ENCODE results near the gene DRG2.

- no peak for TF ChIP-seq EZH2 (IDR thresholded peaks at IDR 0.05; ENCODE audit: borderline replicate concordance, low read depth, low read length)
- no peak for TF ChIP-seq SIX5 (IDR thresholded peaks at IDR 0.05; ENCODE audit: borderline replicate concordance in 1 of 2, insufficient read depth in 1 of 2, low read depth in 1 of 2, low read length in 2 of 2)
- TF ChIP-seq ZBTB8A (IDR thresholded peaks at IDR 0.05; ENCODE audit: partially characterized antibody), result no peak
- TF ChIP-seq NCOA2 (IDR thresholded peaks at IDR 0.05; ENCODE audit: partially characterized antibody in 2 of 2), result no peak
- no peak for TF ChIP-seq CEBPB (tag; IDR thresholded peaks at IDR 0.05)
- TF ChIP-seq, protein P1, sequence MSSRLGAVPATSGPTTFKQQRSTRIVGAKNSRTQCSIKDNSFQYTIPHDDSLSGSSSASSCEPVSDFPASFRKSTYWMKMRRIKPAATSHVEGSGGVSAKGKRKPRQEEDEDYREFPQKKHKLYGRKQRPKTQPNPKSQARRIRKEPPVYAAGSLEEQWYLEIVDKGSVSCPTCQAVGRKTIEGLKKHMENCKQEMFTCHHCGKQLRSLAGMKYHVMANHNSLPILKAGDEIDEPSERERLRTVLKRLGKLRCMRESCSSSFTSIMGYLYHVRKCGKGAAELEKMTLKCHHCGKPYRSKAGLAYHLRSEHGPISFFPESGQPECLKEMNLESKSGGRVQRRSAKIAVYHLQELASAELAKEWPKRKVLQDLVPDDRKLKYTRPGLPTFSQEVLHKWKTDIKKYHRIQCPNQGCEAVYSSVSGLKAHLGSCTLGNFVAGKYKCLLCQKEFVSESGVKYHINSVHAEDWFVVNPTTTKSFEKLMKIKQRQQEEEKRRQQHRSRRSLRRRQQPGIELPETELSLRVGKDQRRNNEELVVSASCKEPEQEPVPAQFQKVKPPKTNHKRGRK (tag; IDR thresholded peaks at IDR 0.05), result no peak
- no peak for TF ChIP-seq SREBF2 (CRISPR knock-in tag; IDR thresholded peaks at IDR 0.05)
- TF ChIP-seq CTCF (IDR thresholded peaks at IDR 0.05 in 2 of 3, conservative IDR thresholded peaks at IDR 0.05 in 1 of 3; ENCODE audit: insufficient read depth in 2 of 3, low read depth in 1 of 3, low read length in 3 of 3), result no peak
- no peak for TF ChIP-seq POLR2A (conservative IDR thresholded peaks at IDR 0.05)
- TF ChIP-seq HDAC2 (IDR thresholded peaks at IDR 0.05), result no peak
These were observed 28.3 kb downstream of the DRG2 start for GRCh38 chr17:18116078-18116477.
